OCI-LY3 (cell line): ENCODE data around the gene ZFAND3.

Experiments
- EZH2phosphoT487 ChIP-seq: fragments of 200-600 bp; shearing (Covaris generic); IDR thresholded peaks from 2 replicates; pipeline ENCODE4 v1.6.1; 2018; ENCODE audit warnings: antibody characterized with exemption, mixed run types, low read depth
- TF ChIP-seq, protein P1 (sequence below): fragments of 200-600, 300-600 bp; sonication (generic); IDR thresholded peaks from 2 replicates; pipeline ENCODE4 v1.5.1; 2014; ENCODE audit warnings: antibody characterized with exemption, low read length, low read depth

- TF ChIP-seq, protein P1, sequence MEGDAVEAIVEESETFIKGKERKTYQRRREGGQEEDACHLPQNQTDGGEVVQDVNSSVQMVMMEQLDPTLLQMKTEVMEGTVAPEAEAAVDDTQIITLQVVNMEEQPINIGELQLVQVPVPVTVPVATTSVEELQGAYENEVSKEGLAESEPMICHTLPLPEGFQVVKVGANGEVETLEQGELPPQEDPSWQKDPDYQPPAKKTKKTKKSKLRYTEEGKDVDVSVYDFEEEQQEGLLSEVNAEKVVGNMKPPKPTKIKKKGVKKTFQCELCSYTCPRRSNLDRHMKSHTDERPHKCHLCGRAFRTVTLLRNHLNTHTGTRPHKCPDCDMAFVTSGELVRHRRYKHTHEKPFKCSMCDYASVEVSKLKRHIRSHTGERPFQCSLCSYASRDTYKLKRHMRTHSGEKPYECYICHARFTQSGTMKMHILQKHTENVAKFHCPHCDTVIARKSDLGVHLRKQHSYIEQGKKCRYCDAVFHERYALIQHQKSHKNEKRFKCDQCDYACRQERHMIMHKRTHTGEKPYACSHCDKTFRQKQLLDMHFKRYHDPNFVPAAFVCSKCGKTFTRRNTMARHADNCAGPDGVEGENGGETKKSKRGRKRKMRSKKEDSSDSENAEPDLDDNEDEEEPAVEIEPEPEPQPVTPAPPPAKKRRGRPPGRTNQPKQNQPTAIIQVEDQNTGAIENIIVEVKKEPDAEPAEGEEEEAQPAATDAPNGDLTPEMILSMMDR: no peak
- no peak for TF ChIP-seq EZH2phosphoT487
These were observed 197.3 kb downstream of the ZFAND3 start for GRCh38 chr6:38016824-38017223.
